ENCODE results near the gene AQP6.

DNA sequence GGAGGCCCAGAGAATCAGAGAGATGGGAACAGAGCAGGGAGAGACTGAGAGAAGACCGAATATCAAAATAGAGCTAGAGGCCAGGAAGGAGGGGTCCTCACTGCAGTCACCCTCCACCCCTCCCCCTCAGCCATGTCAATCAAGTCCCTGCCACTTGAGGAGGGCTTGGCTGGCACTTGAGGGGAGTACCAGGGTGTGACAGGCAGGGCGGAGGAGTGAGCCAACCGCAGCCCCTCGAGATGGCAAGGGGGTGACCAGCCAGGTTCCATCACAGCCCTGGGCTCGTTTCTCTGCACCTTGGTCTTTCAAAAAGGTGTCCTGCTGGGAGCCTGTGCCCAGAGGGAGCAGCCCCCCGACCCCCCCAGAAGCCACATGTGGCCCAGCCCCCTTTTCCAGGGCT is 6.9 kb upstream of the AQP6 start:
- TF ChIP-seq POLR2A (IDR thresholded peaks at IDR 0.05; ENCODE audit: low read depth, low read length) (no peak), POLR2AphosphoS5 (IDR thresholded peaks at IDR 0.05; ENCODE audit: low read depth, low read length) (no peak), TAF1 (IDR thresholded peaks at IDR 0.05; ENCODE audit: low read depth, low read length) (no peak), SPI1 (IDR thresholded peaks at IDR 0.05; ENCODE audit: low read depth, low read length) (no peak), POU2F2 (IDR thresholded peaks at IDR 0.05; ENCODE audit: low read depth, low read length) (no peak), PAX5 (IDR thresholded peaks at IDR 0.05; ENCODE audit: insufficient read depth, low read length, severe bottlenecking) (no peak)

Measured in GM12891 (cell line).